ENCODE results near the gene ARL14EP.

DNA sequence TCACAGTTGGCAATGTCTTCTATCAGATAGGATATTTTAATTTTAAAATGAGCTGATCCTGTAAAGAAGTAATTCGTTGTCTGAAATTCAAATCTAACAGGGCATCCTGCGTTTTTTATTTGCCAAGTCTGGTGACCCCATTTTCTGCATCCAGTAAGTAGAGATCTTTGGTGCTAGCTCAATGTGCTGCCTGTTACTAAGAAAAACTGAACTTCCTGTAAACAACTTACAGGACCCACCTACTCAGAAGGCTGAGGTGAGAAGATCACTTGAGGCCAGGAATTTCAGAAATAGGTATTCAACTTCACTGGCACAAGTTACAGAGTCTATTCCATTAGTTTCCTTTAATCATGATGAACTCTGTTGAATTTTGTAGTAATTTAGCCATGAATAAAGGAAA lies 4.0 kb downstream of the ARL14EP start:
- TF ChIP-seq, protein P1, sequence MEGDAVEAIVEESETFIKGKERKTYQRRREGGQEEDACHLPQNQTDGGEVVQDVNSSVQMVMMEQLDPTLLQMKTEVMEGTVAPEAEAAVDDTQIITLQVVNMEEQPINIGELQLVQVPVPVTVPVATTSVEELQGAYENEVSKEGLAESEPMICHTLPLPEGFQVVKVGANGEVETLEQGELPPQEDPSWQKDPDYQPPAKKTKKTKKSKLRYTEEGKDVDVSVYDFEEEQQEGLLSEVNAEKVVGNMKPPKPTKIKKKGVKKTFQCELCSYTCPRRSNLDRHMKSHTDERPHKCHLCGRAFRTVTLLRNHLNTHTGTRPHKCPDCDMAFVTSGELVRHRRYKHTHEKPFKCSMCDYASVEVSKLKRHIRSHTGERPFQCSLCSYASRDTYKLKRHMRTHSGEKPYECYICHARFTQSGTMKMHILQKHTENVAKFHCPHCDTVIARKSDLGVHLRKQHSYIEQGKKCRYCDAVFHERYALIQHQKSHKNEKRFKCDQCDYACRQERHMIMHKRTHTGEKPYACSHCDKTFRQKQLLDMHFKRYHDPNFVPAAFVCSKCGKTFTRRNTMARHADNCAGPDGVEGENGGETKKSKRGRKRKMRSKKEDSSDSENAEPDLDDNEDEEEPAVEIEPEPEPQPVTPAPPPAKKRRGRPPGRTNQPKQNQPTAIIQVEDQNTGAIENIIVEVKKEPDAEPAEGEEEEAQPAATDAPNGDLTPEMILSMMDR (IDR thresholded peaks at IDR 0.05; ENCODE audit: low read length), result no peak
- TF ChIP-seq EZH2phosphoT487 (IDR thresholded peaks at IDR 0.05; ENCODE audit: low read length) (no peak), EZH2 (optimal IDR thresholded peaks at IDR 0.05; ENCODE audit: low read depth, low read length) (no peak)

Measured in MM.1S (cell line).